GM18502 (cell line): ENCODE measurements around the gene L1CAM.

Experiments used
- ATAC-seq: cut with Tn5 transposase; IDR thresholded peaks from one replicate; pipeline ENCODE4 v1.9.1; 2021; ENCODE audit warnings: mild to moderate bottlenecking; ENCODE audit not compliant: unreplicated experiment, poor library complexity

The L1CAM gene

GRCh38 chrX:153924149-153924861 is 38.3 kb upstream of the L1CAM start:
- ATAC-seq: no peak

GRCh38 chrX:153922932-153923857 is 37.2 kb upstream of the L1CAM start:
- ATAC-seq: no peak

GRCh38 chrX:153921511-153922446 is 35.8 kb upstream of the L1CAM start:
- ATAC-seq: no peak

GRCh38 chrX:153921070-153921469 is 35.1 kb upstream of the L1CAM start:
- no peak for ATAC-seq

- ATAC-seq: no peak
Observed at GRCh38 chrX:153920546-153920945, 34.6 kb upstream of the L1CAM start.

- ATAC-seq: no peak
Observed at GRCh38 chrX:153919281-153919680, 33.3 kb upstream of the L1CAM start.

GRCh38 chrX:153917869-153918268 is 31.9 kb upstream of the L1CAM start:
- no peak for ATAC-seq

GRCh38 chrX:153913701-153914100 is 27.7 kb upstream of the L1CAM start:
- no peak for ATAC-seq

- ATAC-seq: no peak
Observed at GRCh38 chrX:153913211-153913610, 27.2 kb upstream of the L1CAM start.

- ATAC-seq: no peak
Observed at GRCh38 chrX:153911798-153912197, 25.8 kb upstream of the L1CAM start.

GRCh38 chrX:153910446-153910845 is 24.5 kb upstream of the L1CAM start:
- no peak for ATAC-seq

- ATAC-seq: no peak
Observed at GRCh38 chrX:153909980-153910360, 24.0 kb upstream of the L1CAM start.

GRCh38 chrX:153909024-153909979 is 23.3 kb upstream of the L1CAM start:
- peak; percentile 45 for ATAC-seq

- no peak for ATAC-seq
Observed at GRCh38 chrX:153908219-153908860, 22.4 kb upstream of the L1CAM start.

GRCh38 chrX:153907456-153907855 is 21.5 kb upstream of the L1CAM start:
- no peak for ATAC-seq

- no peak for ATAC-seq
Observed at GRCh38 chrX:153906126-153906917, 20.3 kb upstream of the L1CAM start.

- no peak for ATAC-seq
Observed at GRCh38 chrX:153905481-153906095, 19.6 kb upstream of the L1CAM start.
